Bladder microvascular endothelial cell (primary cell): Measurements from ENCODE around the gene RNMT. TPM values are rescaled to one million over a fixed set of nuclear protein-coding genes. Genes with fewer than 3 reads are reported as not detected.

Experiments used
- total RNA-seq: library from RNA; depleted of rRNA; stranded (reverse); fragments of >200 nt; gene quantifications from 2 replicates; pipeline ENCODE4 v1.2.3, GENCODE V29; 2014

The RNMT gene
- total RNA-seq = 10.5 and 33.8 TPM in 2 replicates

DNA sequence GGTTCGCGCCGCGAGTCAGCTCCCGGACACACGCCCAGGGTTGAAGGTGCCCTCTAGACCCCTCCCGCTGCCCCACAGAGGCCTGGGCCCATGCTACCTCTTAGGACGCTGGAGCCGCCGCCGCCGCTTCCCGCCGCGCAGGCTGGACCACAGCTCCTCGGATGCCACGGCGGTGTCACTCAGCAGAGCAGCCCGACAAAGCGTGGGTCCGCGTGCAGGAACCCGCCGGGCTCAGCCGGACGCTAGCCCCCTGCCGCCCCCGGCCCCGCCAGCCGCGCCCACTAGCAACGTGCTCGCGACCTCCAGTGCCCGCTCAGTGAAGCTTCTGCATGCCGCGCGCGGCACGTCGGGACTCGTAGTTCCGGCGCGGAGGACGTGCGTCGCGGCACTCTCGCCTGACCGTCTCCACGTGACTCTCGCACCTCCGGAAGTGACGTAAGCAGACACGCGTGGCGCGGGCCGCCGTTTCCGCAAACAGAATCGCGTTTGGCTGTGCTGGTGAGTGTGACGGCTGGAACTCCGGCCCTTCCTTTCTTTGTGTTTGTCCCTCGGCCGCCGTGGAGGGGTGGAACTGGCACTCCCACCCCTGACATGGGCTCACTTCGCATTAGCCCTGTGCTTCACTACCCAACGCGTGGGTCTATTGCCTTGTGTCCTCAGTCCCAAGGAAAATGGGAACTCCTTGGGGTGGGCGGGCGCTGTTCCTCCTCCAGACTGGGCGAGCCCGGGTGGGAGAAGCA lies at the start of gene RNMT, which contains the start of gene FAM210A:
Gene RNMT (plus strand): TSS at position 442 of the 740 bp plus-strand sequence. CDS start 4,845 bp downstream, outside the sequence.
Gene FAM210A (minus strand): TSS at position 327 of the 740 bp plus-strand sequence. CDS start 44,481 bp downstream, outside the sequence.

Other genes starting within 250 kb of the RNMT start
- 11.5 and 38.9 TPM in 2 replicates for gene FAM210A, start 115 bp upstream of the RNMT start, total RNA-seq
- gene MC5R, start 97.5 kb downstream of the RNMT start, total RNA-seq = not detected in 2 replicates
- gene MC2R, start 188.9 kb downstream of the RNMT start, total RNA-seq = not detected in 2 replicates